Lower leg skin (tissue), 3 donors: ENCODE results near the gene ARMH3.

ENCODE experiments used
- POLR2A ChIP-seq, 2 donors: fragments of 450-650 bp; IDR thresholded peaks; one replicate each; pipeline ENCODE4 v1.6.1; 2016 to 2017; ENCODE audit warnings: antibody characterized with exemption in 2 of 2, mild to moderate bottlenecking in 1 of 2, moderate library complexity in 1 of 2
- TF ChIP-seq, protein P1 (sequence below), 3 donors: fragments of 450-650 bp; IDR thresholded peaks; one replicate each; pipeline ENCODE4 v1.5.1; 2016; ENCODE audit warnings: antibody characterized with exemption in 3 of 3, mild to moderate bottlenecking in 3 of 3, moderate library complexity in 2 of 3

GRCh38 chr10:101807158-101807557 lies 248.8 kb downstream of the ARMH3 start:
- TF ChIP-seq, protein P1, sequence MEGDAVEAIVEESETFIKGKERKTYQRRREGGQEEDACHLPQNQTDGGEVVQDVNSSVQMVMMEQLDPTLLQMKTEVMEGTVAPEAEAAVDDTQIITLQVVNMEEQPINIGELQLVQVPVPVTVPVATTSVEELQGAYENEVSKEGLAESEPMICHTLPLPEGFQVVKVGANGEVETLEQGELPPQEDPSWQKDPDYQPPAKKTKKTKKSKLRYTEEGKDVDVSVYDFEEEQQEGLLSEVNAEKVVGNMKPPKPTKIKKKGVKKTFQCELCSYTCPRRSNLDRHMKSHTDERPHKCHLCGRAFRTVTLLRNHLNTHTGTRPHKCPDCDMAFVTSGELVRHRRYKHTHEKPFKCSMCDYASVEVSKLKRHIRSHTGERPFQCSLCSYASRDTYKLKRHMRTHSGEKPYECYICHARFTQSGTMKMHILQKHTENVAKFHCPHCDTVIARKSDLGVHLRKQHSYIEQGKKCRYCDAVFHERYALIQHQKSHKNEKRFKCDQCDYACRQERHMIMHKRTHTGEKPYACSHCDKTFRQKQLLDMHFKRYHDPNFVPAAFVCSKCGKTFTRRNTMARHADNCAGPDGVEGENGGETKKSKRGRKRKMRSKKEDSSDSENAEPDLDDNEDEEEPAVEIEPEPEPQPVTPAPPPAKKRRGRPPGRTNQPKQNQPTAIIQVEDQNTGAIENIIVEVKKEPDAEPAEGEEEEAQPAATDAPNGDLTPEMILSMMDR (IDR thresholded peaks at IDR 0.05) = no peak
- TF ChIP-seq POLR2A (IDR thresholded peaks at IDR 0.05) = no peak
